GM20000 (cell line): ENCODE measurements around the gene VAT1L.

Source experiments
- DNase-seq: peaks from one replicate; pipeline ENCODE4 v3.0.0; 2012; ENCODE audit warnings: low spot score
- CTCF ChIP-seq: IDR thresholded peaks from 2 replicates; pipeline ENCODE4 v1.5.1; 2012; ENCODE audit warnings: mild to moderate bottlenecking, control low read depth; ENCODE audit errors: extremely low read depth, missing control alignments

VAT1L gene

GRCh38 chr16:77749415-77749814 is 38.9 kb upstream of the VAT1L start:
- TF ChIP-seq CTCF: no peak
- no peak for DNase-seq

- TF ChIP-seq CTCF: no peak
- no peak for DNase-seq
Observed at GRCh38 chr16:77758046-77758445, 30.3 kb upstream of the VAT1L start.

- DNase-seq: no peak
- no peak for TF ChIP-seq CTCF
Observed at GRCh38 chr16:77758508-77758907, 29.9 kb upstream of the VAT1L start.

GRCh38 chr16:77759201-77759600 is 29.2 kb upstream of the VAT1L start:
- DNase-seq: no peak
- no peak for TF ChIP-seq CTCF

GRCh38 chr16:77759821-77760220 is 28.5 kb upstream of the VAT1L start:
- no peak for TF ChIP-seq CTCF
- DNase-seq: no peak

- DNase-seq: no peak
- no peak for TF ChIP-seq CTCF
Observed at GRCh38 chr16:77760800-77761199, 27.6 kb upstream of the VAT1L start.

GRCh38 chr16:77761204-77761603 is 27.2 kb upstream of the VAT1L start:
- no peak for DNase-seq
- TF ChIP-seq CTCF: no peak
